ENCODE results near the gene PCNX1. TPM values are rescaled to one million over a fixed set of nuclear protein-coding genes. Genes with fewer than 3 reads are reported as not detected.
"Not testable (repeated sequence)": the region's sequence is repeated elsewhere in the genome, so short reads cannot be mapped to it uniquely, and the experiment has no call there.

PCNX1 gene
- total RNA-seq, 1 donor from 2014 or later: 79.3 TPM

DNA sequence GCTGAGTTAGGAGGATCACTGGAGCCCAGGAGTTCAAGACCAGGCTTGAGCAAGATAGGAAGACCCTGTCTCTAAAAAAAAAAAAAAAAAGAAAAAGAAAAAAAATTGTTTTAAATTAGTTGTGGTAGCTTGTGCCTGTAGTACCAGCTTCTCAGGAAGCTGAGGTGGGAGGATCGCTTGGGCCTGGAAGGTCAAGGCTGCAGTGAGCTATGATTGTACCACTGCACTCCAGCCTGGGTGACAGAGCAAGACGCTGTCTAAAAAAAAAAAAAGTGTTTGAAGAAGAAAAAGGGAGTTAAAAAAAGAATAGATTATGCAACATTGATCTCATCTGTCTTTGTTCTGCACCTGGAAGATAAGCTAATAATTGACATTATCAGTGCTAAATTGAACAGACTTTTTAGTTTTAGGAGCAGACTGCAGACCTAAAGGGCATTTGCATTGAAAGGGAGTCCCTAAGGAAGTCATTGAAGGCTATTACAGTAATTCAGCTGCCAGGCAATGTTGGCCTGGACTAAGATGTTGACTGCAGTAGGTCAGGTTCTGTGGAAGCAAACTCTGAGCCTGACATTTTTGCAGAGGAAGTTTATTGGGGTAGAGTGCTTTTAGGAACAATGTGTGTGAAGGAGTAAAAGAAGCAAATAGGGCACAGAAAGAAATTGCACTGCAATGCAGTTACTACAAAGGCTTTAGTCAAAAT lies 215.8 kb downstream of the PCNX1 start:
- no peaks in the 10 kb centered on the region for H3K9me3 ChIP-seq (ENCODE audit: control insufficient read depth in 3 of 3, low read length in 3 of 3)
- H3K27me3 ChIP-seq (ENCODE audit: control insufficient read depth in 3 of 3, insufficient read depth in 3 of 3, low read length in 3 of 3): no peaks in the 10 kb centered on the region
- H3K9ac ChIP-seq (ENCODE audit: low read depth in 1 of 3, low read length in 3 of 3): no peak overlapping the region
- no peaks in the 10 kb centered on the region for H3K4me1 ChIP-seq (ENCODE audit: control insufficient read depth in 3 of 3, insufficient read depth in 3 of 3, low read length in 3 of 3)
- H3K36me3 ChIP-seq (ENCODE audit: control insufficient read depth in 3 of 3, insufficient read depth in 3 of 3, low read length in 3 of 3): no peaks in the 10 kb centered on the region
- H3K4me3 ChIP-seq (ENCODE audit: low read length in 3 of 3): no peak overlapping the region
- H3K27ac ChIP-seq (ENCODE audit: low read depth, low read length): no peak overlapping the region

- no peak overlapping the region for H3K4me3 ChIP-seq (ENCODE audit: low read length in 3 of 3)
Measured at GRCh38 chr14:71123579-71124135, 216.4 kb downstream of the PCNX1 start.

DNA sequence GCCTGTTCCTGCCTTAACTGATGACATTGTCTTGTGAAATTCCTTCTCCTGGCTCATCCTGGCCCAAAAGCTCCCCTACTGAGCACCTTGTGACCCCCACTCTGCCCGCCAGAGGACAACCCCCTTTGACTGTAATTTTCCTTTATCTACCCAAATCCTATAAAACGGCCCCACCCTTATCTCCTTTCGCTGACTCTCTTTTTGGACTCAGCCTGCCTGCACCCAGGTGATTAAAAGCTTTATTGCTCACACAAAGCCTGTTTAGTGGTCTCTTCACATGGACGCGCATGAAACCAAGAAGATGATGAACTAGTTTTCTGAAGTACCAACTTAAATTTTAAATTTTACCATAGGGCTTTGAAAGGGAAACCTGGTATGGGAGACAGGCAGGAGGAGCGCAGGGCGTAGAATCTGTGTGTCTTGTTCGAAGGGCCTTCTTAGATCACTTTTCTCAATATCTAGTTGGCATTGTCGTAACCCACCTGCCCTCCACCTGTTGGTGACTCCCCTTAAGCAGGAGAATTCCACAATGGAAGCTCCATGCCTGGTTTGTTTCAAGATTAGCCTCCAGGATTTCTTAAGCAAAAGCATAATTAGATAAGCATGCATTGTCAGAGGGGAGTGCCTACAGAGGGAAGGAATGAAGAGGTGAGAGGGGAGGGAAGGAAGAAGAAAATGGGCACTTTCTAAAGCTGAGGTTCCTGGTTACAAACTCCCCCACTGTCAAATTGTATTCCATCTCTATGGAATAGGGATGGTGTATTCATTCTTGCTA lies 222.6 kb downstream of the PCNX1 start:
- H3K27ac ChIP-seq (ENCODE audit: low read depth, low read length); H3K4me3 ChIP-seq (ENCODE audit: low read length in 3 of 3); H3K27me3 ChIP-seq (ENCODE audit: control insufficient read depth in 3 of 3, insufficient read depth in 3 of 3, low read length in 3 of 3); H3K9ac ChIP-seq (ENCODE audit: low read depth in 1 of 3, low read length in 3 of 3); H3K36me3 ChIP-seq (ENCODE audit: control insufficient read depth in 3 of 3, insufficient read depth in 3 of 3, low read length in 3 of 3); H3K9me3 ChIP-seq (ENCODE audit: control insufficient read depth in 3 of 3, low read length in 3 of 3); H3K4me1 ChIP-seq (ENCODE audit: control insufficient read depth in 3 of 3, insufficient read depth in 3 of 3, low read length in 3 of 3): not testable (repeated sequence)

More at GRCh38 chr14:71123579-71124135, 216.4 kb downstream of the PCNX1 start:
- no peaks in the 10 kb centered on the region for H3K36me3 ChIP-seq (ENCODE audit: control insufficient read depth in 3 of 3, insufficient read depth in 3 of 3, low read length in 3 of 3)
- H3K4me1 ChIP-seq (ENCODE audit: control insufficient read depth in 3 of 3, insufficient read depth in 3 of 3, low read length in 3 of 3): no peaks in the 10 kb centered on the region
- H3K27ac ChIP-seq (ENCODE audit: low read depth, low read length): no peak overlapping the region
- no peak overlapping the region for H3K9ac ChIP-seq (ENCODE audit: low read depth in 1 of 3, low read length in 3 of 3)
- H3K9me3 ChIP-seq (ENCODE audit: control insufficient read depth in 3 of 3, low read length in 3 of 3): no peaks in the 10 kb centered on the region
- H3K27me3 ChIP-seq (ENCODE audit: control insufficient read depth in 3 of 3, insufficient read depth in 3 of 3, low read length in 3 of 3): no peaks in the 10 kb centered on the region

DNA sequence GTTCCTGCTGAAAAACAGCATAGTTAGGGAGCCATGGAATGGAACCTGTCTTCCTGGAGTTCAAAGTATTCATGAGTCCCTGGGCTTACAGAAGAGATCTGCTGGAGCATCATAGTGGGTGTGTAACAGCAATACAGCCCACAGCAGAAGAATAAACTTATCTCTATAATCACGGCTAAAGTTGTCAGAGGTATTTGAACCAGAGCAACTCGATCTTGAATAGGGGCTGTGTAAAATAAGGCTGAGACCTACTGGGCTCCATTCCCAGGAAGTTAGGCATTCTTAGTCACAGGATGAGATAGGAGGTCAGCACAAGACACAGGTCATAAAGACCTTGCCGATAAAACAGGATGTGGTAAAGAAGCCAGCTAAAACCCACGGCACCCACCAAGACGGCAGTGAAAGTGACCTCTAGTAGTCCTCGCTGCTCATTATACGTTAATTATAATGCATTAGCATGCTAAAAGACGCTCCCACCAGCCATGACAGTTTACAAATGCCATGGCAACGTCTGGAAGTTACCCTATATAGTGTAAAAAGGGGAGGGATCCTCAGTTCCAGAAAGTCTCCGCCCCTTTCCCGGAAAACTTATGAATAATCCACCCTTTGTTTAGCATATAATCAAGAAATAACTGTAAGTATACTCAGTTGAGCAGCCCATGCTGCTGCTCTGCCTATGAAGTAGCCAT lies 223.4 kb downstream of the PCNX1 start:
- Histone ChIP-seq H3K4me1 (ENCODE audit: control insufficient read depth in 3 of 3, insufficient read depth in 3 of 3, low read length in 3 of 3) (no peaks in the 10 kb centered on the region), H3K27me3 (ENCODE audit: control insufficient read depth in 3 of 3, insufficient read depth in 3 of 3, low read length in 3 of 3) (no peaks in the 10 kb centered on the region), H3K27ac (ENCODE audit: low read depth, low read length) (no peak overlapping the region), H3K36me3 (ENCODE audit: control insufficient read depth in 3 of 3, insufficient read depth in 3 of 3, low read length in 3 of 3) (no peaks in the 10 kb centered on the region), H3K9ac (ENCODE audit: low read depth in 1 of 3, low read length in 3 of 3) (no peak overlapping the region), H3K9me3 (ENCODE audit: control insufficient read depth in 3 of 3, low read length in 3 of 3) (no peaks in the 10 kb centered on the region), H3K4me3 (ENCODE audit: low read length in 3 of 3) (no peak overlapping the region)

DNA sequence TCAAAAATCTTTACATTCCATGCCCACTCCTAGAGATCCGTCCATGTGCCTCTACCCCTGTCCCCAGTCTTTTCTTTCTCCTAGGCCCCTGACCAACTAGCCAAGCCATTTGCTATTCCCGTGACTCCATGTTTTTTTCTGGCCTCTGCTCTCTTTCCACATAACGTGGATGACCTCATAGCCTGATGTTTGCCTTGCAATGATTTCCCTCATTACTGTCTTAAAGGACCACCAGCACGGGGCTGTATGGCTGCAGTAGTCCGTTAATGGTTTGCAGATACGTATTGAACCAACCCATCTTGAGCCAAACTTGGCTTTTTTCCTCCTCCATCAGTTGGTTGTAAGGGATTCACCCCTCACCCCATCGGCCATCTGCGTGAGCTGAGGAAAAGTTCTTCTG lies 226.0 kb downstream of the PCNX1 start:
- Histone ChIP-seq H3K4me1 (ENCODE audit: control insufficient read depth in 3 of 3, insufficient read depth in 3 of 3, low read length in 3 of 3) (no peaks in the 10 kb centered on the region), H3K27ac (ENCODE audit: low read depth, low read length) (no peak overlapping the region), H3K4me3 (ENCODE audit: low read length in 3 of 3) (no peak overlapping the region), H3K9ac (ENCODE audit: low read depth in 1 of 3, low read length in 3 of 3) (no peak overlapping the region), H3K9me3 (ENCODE audit: control insufficient read depth in 3 of 3, low read length in 3 of 3) (no peaks in the 10 kb centered on the region), H3K36me3 (ENCODE audit: control insufficient read depth in 3 of 3, insufficient read depth in 3 of 3, low read length in 3 of 3) (no peaks in the 10 kb centered on the region), H3K27me3 (ENCODE audit: control insufficient read depth in 3 of 3, insufficient read depth in 3 of 3, low read length in 3 of 3) (no peaks in the 10 kb centered on the region)

- no peak overlapping the region for H3K4me3 ChIP-seq (ENCODE audit: low read length in 3 of 3)
- H3K27ac ChIP-seq (ENCODE audit: low read depth, low read length): no peak overlapping the region
- no peaks in the 10 kb centered on the region for H3K27me3 ChIP-seq (ENCODE audit: control insufficient read depth in 3 of 3, insufficient read depth in 3 of 3, low read length in 3 of 3)
- no peak overlapping the region for H3K9ac ChIP-seq (ENCODE audit: low read depth in 1 of 3, low read length in 3 of 3)
- no peaks in the 10 kb centered on the region for H3K9me3 ChIP-seq (ENCODE audit: control insufficient read depth in 3 of 3, low read length in 3 of 3)
- H3K4me1 ChIP-seq (ENCODE audit: control insufficient read depth in 3 of 3, insufficient read depth in 3 of 3, low read length in 3 of 3): peaks cover 0 to 5% (median 2%) of the 10 kb centered on the region in 3 donors
- H3K36me3 ChIP-seq (ENCODE audit: control insufficient read depth in 3 of 3, insufficient read depth in 3 of 3, low read length in 3 of 3): no peaks in the 10 kb centered on the region
Measured at GRCh38 chr14:71135496-71135895, 228.2 kb downstream of the PCNX1 start.

DNA sequence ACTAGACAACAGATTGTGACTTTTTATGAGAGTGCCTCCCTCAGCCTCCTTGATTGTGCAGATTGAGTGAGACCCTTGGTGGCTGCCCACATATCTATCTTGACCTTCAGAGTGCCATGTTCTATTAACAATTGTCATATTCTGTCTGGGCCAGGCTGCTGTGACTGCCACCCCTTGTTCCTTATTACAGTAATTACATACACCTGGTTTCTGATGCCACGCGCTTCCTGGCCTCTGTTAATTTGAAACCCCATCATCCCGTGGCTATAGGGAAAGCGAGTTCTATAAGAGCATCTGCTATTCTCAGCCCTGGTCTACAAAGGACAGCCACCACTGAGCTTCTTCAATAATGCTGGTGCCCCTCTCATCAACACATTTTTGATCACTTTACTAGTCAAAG lies 228.7 kb downstream of the PCNX1 start:
- no peak overlapping the region for H3K27ac ChIP-seq (ENCODE audit: low read depth, low read length)
- H3K9ac ChIP-seq (ENCODE audit: low read depth in 1 of 3, low read length in 3 of 3): no peak overlapping the region
- no peaks in the 10 kb centered on the region for H3K9me3 ChIP-seq (ENCODE audit: control insufficient read depth in 3 of 3, low read length in 3 of 3)
- H3K4me3 ChIP-seq (ENCODE audit: low read length in 3 of 3): no peak overlapping the region
- no peaks in the 10 kb centered on the region for H3K27me3 ChIP-seq (ENCODE audit: control insufficient read depth in 3 of 3, insufficient read depth in 3 of 3, low read length in 3 of 3)
- H3K36me3 ChIP-seq (ENCODE audit: control insufficient read depth in 3 of 3, insufficient read depth in 3 of 3, low read length in 3 of 3): no peaks in the 10 kb centered on the region
- peaks cover 0 to 5% (median 2%) of the 10 kb centered on the region in 3 donors for H3K4me1 ChIP-seq (ENCODE audit: control insufficient read depth in 3 of 3, insufficient read depth in 3 of 3, low read length in 3 of 3)

GRCh38 chr14:71136386-71137060 lies 229.3 kb downstream of the PCNX1 start:
- no peak overlapping the region for H3K4me3 ChIP-seq (ENCODE audit: low read length in 3 of 3)
- H3K9me3 ChIP-seq (ENCODE audit: control insufficient read depth in 3 of 3, low read length in 3 of 3): no peaks in the 10 kb centered on the region
- H3K9ac ChIP-seq (ENCODE audit: low read depth in 1 of 3, low read length in 3 of 3): no peak overlapping the region
- no peaks in the 10 kb centered on the region for H3K27me3 ChIP-seq (ENCODE audit: control insufficient read depth in 3 of 3, insufficient read depth in 3 of 3, low read length in 3 of 3)
- peaks cover 0 to 5% (median 2%) of the 10 kb centered on the region in 3 donors for H3K4me1 ChIP-seq (ENCODE audit: control insufficient read depth in 3 of 3, insufficient read depth in 3 of 3, low read length in 3 of 3)
- H3K36me3 ChIP-seq (ENCODE audit: control insufficient read depth in 3 of 3, insufficient read depth in 3 of 3, low read length in 3 of 3): no peaks in the 10 kb centered on the region
- no peak overlapping the region for H3K27ac ChIP-seq (ENCODE audit: low read depth, low read length)

DNA sequence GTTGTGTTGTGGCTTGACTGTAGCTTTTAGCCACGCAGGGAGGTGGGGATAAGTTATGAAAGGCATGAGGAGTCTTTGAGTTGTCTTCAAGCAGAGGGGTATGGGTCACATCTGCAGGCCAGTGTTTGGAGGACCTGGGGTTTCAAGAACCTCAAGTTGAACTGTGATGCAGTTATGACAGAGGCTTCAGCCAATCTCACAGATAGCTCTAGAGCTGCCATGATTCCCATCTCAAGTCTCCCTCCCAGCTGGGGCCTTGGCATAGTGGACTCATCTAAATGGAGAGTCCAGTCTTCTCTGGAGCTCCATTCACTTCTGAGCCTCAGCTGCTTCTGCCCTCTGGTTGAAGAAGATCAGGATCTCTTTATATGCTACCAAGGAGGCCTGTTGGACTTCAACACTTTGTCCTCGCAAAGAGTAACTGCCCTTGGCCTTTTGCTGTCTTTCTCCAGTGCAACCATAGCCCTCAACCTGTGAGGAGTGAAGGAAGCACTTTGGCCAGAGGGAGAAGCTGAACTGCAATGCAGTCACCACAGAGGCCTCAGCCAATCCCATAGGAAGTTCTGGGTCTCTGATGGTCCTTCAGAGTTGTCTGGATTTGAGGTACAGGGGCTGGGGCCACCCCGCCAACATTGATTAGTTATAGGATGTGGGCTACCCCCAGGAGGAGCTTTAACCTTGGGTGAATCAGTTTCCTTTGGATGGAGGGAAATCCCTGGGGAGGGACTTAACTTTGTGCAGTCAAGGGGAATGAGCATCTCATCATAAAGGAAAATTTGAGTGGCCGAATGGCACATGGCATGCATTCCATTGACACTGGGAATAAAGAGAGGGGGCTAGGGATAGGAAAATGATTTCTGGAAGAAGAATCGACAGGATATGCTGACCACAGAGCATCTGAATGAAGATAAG lies 230.5 kb downstream of the PCNX1 start:
- no peak overlapping the region for H3K4me3 ChIP-seq (ENCODE audit: low read length in 3 of 3)
- H3K4me1 ChIP-seq (ENCODE audit: control insufficient read depth in 3 of 3, insufficient read depth in 3 of 3, low read length in 3 of 3): peaks cover 0 to 5% (median 2%) of the 10 kb centered on the region in 3 donors
- H3K9ac ChIP-seq (ENCODE audit: low read depth in 1 of 3, low read length in 3 of 3): no peak overlapping the region
- H3K27ac ChIP-seq (ENCODE audit: low read depth, low read length): no peak overlapping the region
- no peaks in the 10 kb centered on the region for H3K36me3 ChIP-seq (ENCODE audit: control insufficient read depth in 3 of 3, insufficient read depth in 3 of 3, low read length in 3 of 3)
- H3K27me3 ChIP-seq (ENCODE audit: control insufficient read depth in 3 of 3, insufficient read depth in 3 of 3, low read length in 3 of 3): no peaks in the 10 kb centered on the region
- no peaks in the 10 kb centered on the region for H3K9me3 ChIP-seq (ENCODE audit: control insufficient read depth in 3 of 3, low read length in 3 of 3)

Measured in skeletal muscle tissue (tissue), 4 donors.